ENCODE data around the gene NXNL1. TPM values are rescaled to one million over a fixed set of nuclear protein-coding genes. Genes with fewer than 3 reads are reported as not detected.

NXNL1 gene
- total RNA-seq, 2 experiments from 2014 or later = not detected

- peak in 13 of 14 experiments; percentile 26 to 82 (median 55) for DNase-seq
- H3K36me3 Mint-ChIP-seq (ENCODE audit: low read depth) = no peaks in the 10 kb centered on the region
- Histone ChIP-seq H3K27ac (ENCODE audit: low read depth in 1 of 2, low read length in 2 of 2) (no peak within 1 kb of the TSS), H3K4me1 (ENCODE audit: insufficient read depth, low read length) (peaks cover 17% of the 10 kb centered on the region), H3K36me3 (ENCODE audit: insufficient read depth, low read length) (no peaks in the 10 kb centered on the region), H3K4me3 (ENCODE audit: low read length) (peak within 1 kb of the TSS; percentile 31), H3K27me3 (ENCODE audit: control insufficient read depth in 1 of 2, insufficient read depth in 2 of 2, low read length in 2 of 2) (peaks cover 0 to 6% of the 10 kb centered on the region in 2 experiments), H3K9me3 (ENCODE audit: control insufficient read depth in 1 of 2, insufficient read depth in 1 of 2, low read length in 2 of 2) (peaks cover 0 to 3% of the 10 kb centered on the region in 2 experiments)
- intact Hi-C loops (cut with DNase I, micrococcal nuclease) = loop anchor here in 1 of 2 experiments (10.0 kb wide), 1 partner anchor 406 kb away; the partner anchor contains the start of gene RPL18A
- H3K4me1 Mint-ChIP-seq (ENCODE audit: low read depth) = peaks cover 10% of the 10 kb centered on the region
- peak; percentile 88 for ATAC-seq (ENCODE audit: poor library complexity)
- POLR2A ChIA-PET = interaction anchor here (0.7 to 1.0 kb wide), 2 partner anchors 10 to 17 kb away, joined by 3 to 4 read pairs; no protein-coding TSS in a partner anchor
- TF ChIP-seq, protein P1, sequence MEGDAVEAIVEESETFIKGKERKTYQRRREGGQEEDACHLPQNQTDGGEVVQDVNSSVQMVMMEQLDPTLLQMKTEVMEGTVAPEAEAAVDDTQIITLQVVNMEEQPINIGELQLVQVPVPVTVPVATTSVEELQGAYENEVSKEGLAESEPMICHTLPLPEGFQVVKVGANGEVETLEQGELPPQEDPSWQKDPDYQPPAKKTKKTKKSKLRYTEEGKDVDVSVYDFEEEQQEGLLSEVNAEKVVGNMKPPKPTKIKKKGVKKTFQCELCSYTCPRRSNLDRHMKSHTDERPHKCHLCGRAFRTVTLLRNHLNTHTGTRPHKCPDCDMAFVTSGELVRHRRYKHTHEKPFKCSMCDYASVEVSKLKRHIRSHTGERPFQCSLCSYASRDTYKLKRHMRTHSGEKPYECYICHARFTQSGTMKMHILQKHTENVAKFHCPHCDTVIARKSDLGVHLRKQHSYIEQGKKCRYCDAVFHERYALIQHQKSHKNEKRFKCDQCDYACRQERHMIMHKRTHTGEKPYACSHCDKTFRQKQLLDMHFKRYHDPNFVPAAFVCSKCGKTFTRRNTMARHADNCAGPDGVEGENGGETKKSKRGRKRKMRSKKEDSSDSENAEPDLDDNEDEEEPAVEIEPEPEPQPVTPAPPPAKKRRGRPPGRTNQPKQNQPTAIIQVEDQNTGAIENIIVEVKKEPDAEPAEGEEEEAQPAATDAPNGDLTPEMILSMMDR (IDR thresholded peaks at IDR 0.05) = peak; percentile 56
- peaks cover 37% of the 10 kb centered on the region for H3K27me3 Mint-ChIP-seq
- H3K9me3 Mint-ChIP-seq = no peaks in the 10 kb centered on the region
- H3K27ac Mint-ChIP-seq = no peak within 1 kb of the TSS
- CTCF ChIA-PET = interaction anchor here (0.5 to 2.0 kb wide), 6 partner anchors 14 to 403 kb away, joined by 3 to 7 read pairs (median 4); partner anchors contain the start of gene BST2
- H3K4me3 Mint-ChIP-seq = peak within 1 kb of the TSS; percentile 1
Observed at GRCh38 chr19:17448131-17448967, 12.4 kb downstream of the NXNL1 start, which contains the start of gene TMEM221. Gene TMEM221, minus strand, starts transcription at chr19:17448668. Its CDS starts 206 bp downstream, at chr19:17448462.

DNA sequence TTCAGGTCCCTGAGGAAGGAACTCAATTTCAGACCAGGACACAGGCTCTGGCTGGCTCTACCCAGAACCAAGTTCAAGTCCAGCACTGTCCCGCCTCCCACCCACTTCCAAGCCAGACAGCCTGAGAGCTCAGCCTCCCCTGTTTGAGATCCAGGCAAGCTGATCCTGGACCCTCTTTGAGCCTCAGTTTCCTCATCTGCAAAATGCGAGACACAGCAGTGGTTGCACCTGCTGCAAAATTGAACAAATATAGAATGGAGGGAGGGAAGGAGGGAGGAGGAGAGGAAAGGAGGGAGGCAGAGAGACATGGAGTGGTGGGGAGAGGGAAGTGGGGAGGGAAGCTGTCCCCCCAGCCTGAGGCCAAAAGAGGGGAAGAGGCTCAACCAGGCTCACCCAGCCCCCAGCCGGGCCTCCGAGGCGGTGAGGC is 13.0 kb downstream of the NXNL1 start:
- no peaks in the 10 kb centered on the region for H3K36me3 Mint-ChIP-seq (ENCODE audit: low read depth)

More for the DNA sequence above, 13.0 kb downstream of the NXNL1 start:
- peaks cover 0 to 6% of the 10 kb centered on the region in 2 experiments for H3K27me3 ChIP-seq (ENCODE audit: control insufficient read depth in 1 of 2, insufficient read depth in 2 of 2, low read length in 2 of 2)
- H3K4me3 ChIP-seq (ENCODE audit: low read length) = no peak overlapping the region
- POLR2A ChIA-PET = interaction anchor here (0.7 to 1.0 kb wide), 2 partner anchors 11 to 18 kb away, joined by 3 to 4 read pairs; no protein-coding TSS in a partner anchor
- Mint-ChIP-seq H3K27ac (no peak overlapping the region), H3K4me3 (peak overlapping the region; percentile 1), H3K9me3 (no peaks in the 10 kb centered on the region), H3K4me1 (ENCODE audit: low read depth) (peaks cover 9% of the 10 kb centered on the region), H3K27me3 (peaks cover 34% of the 10 kb centered on the region)
- H3K36me3 ChIP-seq (ENCODE audit: insufficient read depth, low read length) = no peaks in the 10 kb centered on the region
- intact Hi-C loops (cut with DNase I, micrococcal nuclease) = loop anchor here in 1 of 2 experiments (10.0 kb wide), 1 partner anchor 407 kb away; the partner anchor contains the start of gene RPL18A
- TF ChIP-seq, protein P1 (IDR thresholded peaks at IDR 0.05) = no peak
- CTCF ChIA-PET = interaction anchor here (1.4 to 2.0 kb wide), 4 partner anchors 18 to 62 kb away, joined by 3 to 7 read pairs (median 5); partner anchors contain the start of gene BST2
- ATAC-seq (ENCODE audit: poor library complexity) (no peak), DNase-seq (no peak)
- H3K4me1 ChIP-seq (ENCODE audit: insufficient read depth, low read length) = peaks cover 15% of the 10 kb centered on the region
- no peak overlapping the region for H3K27ac ChIP-seq (ENCODE audit: low read depth in 1 of 2, low read length in 2 of 2)
- no peaks in the 10 kb centered on the region for H3K9me3 ChIP-seq (ENCODE audit: control insufficient read depth in 1 of 2, insufficient read depth in 1 of 2, low read length in 2 of 2)
